DOHH2 (cell line): ENCODE data around the gene COL19A1.

Experiments used
- EZH2phosphoT487 ChIP-seq: fragments of 200-600 bp; sonication (generic); IDR thresholded peaks from 2 replicates; pipeline ENCODE4 v1.6.1; 2017; ENCODE audit warnings: borderline replicate concordance, mild to moderate bottlenecking, antibody characterized with exemption, low read length, moderate library complexity, mixed read lengths
- TF ChIP-seq, protein P1 (sequence below): fragments of 200-600 bp; sonication (generic); IDR thresholded peaks from one replicate; pipeline ENCODE4 v1.5.1; 2014; ENCODE audit warnings: antibody characterized with exemption, mild to moderate bottlenecking, low read depth, low read length; ENCODE audit not compliant: poor library complexity, severe bottlenecking

DNA sequence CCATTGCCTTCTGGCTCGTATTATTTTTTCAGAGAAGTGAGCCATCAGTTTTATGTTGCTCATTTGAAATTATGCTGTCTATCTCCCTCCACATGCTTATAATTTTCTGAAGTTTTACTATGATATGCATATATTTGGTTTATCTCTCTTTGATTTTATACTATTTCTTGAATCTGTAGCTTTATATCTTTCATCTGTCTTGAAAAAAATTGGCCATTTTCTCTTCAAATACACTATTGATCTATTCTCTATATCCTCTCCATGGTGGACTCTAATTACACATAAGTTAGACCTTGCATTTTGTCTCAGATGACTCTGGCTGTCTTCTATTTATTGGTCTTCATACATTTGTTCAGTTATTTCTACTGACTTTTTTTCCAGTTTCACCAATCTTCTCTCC lies 13.7 kb upstream of the COL19A1 start:
- TF ChIP-seq EZH2phosphoT487: no peak
- TF ChIP-seq, protein P1, sequence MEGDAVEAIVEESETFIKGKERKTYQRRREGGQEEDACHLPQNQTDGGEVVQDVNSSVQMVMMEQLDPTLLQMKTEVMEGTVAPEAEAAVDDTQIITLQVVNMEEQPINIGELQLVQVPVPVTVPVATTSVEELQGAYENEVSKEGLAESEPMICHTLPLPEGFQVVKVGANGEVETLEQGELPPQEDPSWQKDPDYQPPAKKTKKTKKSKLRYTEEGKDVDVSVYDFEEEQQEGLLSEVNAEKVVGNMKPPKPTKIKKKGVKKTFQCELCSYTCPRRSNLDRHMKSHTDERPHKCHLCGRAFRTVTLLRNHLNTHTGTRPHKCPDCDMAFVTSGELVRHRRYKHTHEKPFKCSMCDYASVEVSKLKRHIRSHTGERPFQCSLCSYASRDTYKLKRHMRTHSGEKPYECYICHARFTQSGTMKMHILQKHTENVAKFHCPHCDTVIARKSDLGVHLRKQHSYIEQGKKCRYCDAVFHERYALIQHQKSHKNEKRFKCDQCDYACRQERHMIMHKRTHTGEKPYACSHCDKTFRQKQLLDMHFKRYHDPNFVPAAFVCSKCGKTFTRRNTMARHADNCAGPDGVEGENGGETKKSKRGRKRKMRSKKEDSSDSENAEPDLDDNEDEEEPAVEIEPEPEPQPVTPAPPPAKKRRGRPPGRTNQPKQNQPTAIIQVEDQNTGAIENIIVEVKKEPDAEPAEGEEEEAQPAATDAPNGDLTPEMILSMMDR: no peak
